ENCODE measurements around the gene CXCL5. TPM values are rescaled to one million over a fixed set of nuclear protein-coding genes. Genes with fewer than 3 reads are reported as not detected.

The CXCL5 gene
- total and polyA plus RNA-seq, 10 of the 15 experiments (the other 5 are each of a cell fraction or from before 2014, with no cell fraction given) = not detected

- RAD21 ChIA-PET (ENCODE audit: unreplicated experiment) = no interaction called here
- in situ Hi-C loops (cut with MboI) = no loop called here
- Histone ChIP-seq H3K79me2 (ENCODE audit: control insufficient read depth, insufficient read depth, low read length) (no peaks in the 10 kb centered on the region), H3K36me3 (ENCODE audit: control insufficient read depth in 2 of 2, insufficient read depth in 2 of 2, low read length in 1 of 2) (no peaks in the 10 kb centered on the region), H3K4me2 (ENCODE audit: control insufficient read depth, insufficient read depth) (no peak overlapping the region), H3K9me3 (replicated peaks; ENCODE audit: control insufficient read depth, insufficient read depth, low read length) (no peaks in the 10 kb centered on the region), H3K27ac (ENCODE audit: control insufficient read depth, insufficient read depth) (no peak overlapping the region), H3K9ac (ENCODE audit: control insufficient read depth, insufficient read depth, low read length) (no peak overlapping the region), H2AFZ (ENCODE audit: control insufficient read depth, low read depth, low read length) (no peak overlapping the region), H3K4me3 (no peak overlapping the region), H3K27me3 (replicated peaks in 1 of 2; ENCODE audit: control insufficient read depth in 2 of 2, insufficient read depth in 2 of 2, low read length in 1 of 2) (no peaks in the 10 kb centered on the region), H4K20me1 (ENCODE audit: control insufficient read depth, insufficient read depth) (no peaks in the 10 kb centered on the region), H3K4me1 (ENCODE audit: control insufficient read depth, insufficient read depth, low read length) (no peaks in the 10 kb centered on the region)
- no peak for FAIRE-seq
- CTCF ChIA-PET = no interaction called here
- WGBS (ENCODE audit: insufficient coverage, insufficient replicate concordance, low lambda C conversion rate, missing lambda C conversion rate) = 26% methylated on average over 9 of the region's 9 CpGs
- intact Hi-C loops (cut with micrococcal nuclease; ENCODE audit: unreplicated experiment) = no loop called here
- TF ChIP-seq BCL3 (IDR thresholded peaks at IDR 0.05; ENCODE audit: borderline replicate concordance, insufficient read depth, low read depth, low read length, poor library complexity, severe bottlenecking) (no peak), E2F8 (IDR thresholded peaks at IDR 0.05; ENCODE audit: low read depth, partially characterized antibody) (no peak), TCF7 (IDR thresholded peaks at IDR 0.05; ENCODE audit: borderline replicate concordance) (no peak), SIN3A (IDR thresholded peaks at IDR 0.05; ENCODE audit: low read depth, low read length) (no peak), MTA3 (IDR thresholded peaks at IDR 0.05; ENCODE audit: borderline replicate concordance, low read length) (no peak), SREBF1 (IDR thresholded peaks at IDR 0.05; ENCODE audit: low read length) (no peak), RELA (IDR thresholded peaks at IDR 0.05; ENCODE audit: borderline replicate concordance, partially characterized antibody) (no peak)
- TF ChIP-seq, protein P1, sequence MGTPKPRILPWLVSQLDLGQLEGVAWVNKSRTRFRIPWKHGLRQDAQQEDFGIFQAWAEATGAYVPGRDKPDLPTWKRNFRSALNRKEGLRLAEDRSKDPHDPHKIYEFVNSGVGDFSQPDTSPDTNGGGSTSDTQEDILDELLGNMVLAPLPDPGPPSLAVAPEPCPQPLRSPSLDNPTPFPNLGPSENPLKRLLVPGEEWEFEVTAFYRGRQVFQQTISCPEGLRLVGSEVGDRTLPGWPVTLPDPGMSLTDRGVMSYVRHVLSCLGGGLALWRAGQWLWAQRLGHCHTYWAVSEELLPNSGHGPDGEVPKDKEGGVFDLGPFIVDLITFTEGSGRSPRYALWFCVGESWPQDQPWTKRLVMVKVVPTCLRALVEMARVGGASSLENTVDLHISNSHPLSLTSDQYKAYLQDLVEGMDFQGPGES (IDR thresholded peaks at IDR 0.05) = no peak
- TF ChIP-seq, protein P2, sequence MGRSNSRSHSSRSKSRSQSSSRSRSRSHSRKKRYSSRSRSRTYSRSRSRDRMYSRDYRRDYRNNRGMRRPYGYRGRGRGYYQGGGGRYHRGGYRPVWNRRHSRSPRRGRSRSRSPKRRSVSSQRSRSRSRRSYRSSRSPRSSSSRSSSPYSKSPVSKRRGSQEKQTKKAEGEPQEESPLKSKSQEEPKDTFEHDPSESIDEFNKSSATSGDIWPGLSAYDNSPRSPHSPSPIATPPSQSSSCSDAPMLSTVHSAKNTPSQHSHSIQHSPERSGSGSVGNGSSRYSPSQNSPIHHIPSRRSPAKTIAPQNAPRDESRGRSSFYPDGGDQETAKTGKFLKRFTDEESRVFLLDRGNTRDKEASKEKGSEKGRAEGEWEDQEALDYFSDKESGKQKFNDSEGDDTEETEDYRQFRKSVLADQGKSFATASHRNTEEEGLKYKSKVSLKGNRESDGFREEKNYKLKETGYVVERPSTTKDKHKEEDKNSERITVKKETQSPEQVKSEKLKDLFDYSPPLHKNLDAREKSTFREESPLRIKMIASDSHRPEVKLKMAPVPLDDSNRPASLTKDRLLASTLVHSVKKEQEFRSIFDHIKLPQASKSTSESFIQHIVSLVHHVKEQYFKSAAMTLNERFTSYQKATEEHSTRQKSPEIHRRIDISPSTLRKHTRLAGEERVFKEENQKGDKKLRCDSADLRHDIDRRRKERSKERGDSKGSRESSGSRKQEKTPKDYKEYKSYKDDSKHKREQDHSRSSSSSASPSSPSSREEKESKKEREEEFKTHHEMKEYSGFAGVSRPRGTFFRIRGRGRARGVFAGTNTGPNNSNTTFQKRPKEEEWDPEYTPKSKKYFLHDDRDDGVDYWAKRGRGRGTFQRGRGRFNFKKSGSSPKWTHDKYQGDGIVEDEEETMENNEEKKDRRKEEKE (IDR thresholded peaks at IDR 0.05) = no peak
- ATAC-seq = no peak
- no TSS peak for BruUV-seq (replicated peaks)
- no peak for DNase-seq (ENCODE audit: low read depth, low spot score)
- POLR2A ChIA-PET = interaction anchor here (1.4 kb wide), 1 partner anchor 15 kb away, joined by 3 read pairs; no protein-coding TSS in a partner anchor
- SMC1A ChIA-PET (ENCODE audit: uncharacterized antibody, unreplicated experiment) = no interaction called here
Observed at GRCh38 chr4:73990988-73991741, 7.3 kb downstream of the CXCL5 start.

All from GM12878 (cell line).